Thymus (tissue), 11 donors: ENCODE measurements around the gene SOX6. TPM values are rescaled to one million over a fixed set of nuclear protein-coding genes. Genes with fewer than 3 reads are reported as not detected.
"Not testable (repeated sequence)": the region's sequence is repeated elsewhere in the genome, so short reads cannot be mapped to it uniquely, and the experiment has no call there.

Source experiments
- DNase-seq, 9 donors: peaks; one replicate each; pipeline ENCODE4 v3.0.0-alpha.2; 2013; ENCODE audit warnings: low spot score in 9 of 9, low read depth in 6 of 9, missing footprints in 1 of 9
- H3K27ac ChIP-seq, 2 donors: one replicate each; pipeline ENCODE4 v1.5.1; 2013; ENCODE audit warnings: control low read depth in 1 of 2, low read depth in 1 of 2, low read length in 1 of 2, mild to moderate bottlenecking in 1 of 2, moderate library complexity in 1 of 2
- H3K27me3 ChIP-seq, 2 donors: one replicate each; pipeline ENCODE4 v1.5.1; 2013; ENCODE audit warnings: low read length in 1 of 2; ENCODE audit not compliant: control insufficient read depth in 2 of 2, insufficient read depth in 1 of 2
- H3K36me3 ChIP-seq, 2 donors: one replicate each; pipeline ENCODE4 v1.5.1; 2013; ENCODE audit warnings: low read length in 1 of 2, mild to moderate bottlenecking in 1 of 2, moderate library complexity in 1 of 2; ENCODE audit not compliant: control insufficient read depth in 2 of 2, insufficient read depth in 2 of 2
- H3K4me1 ChIP-seq, 2 donors: one replicate each; pipeline ENCODE4 v1.5.1; 2013; ENCODE audit warnings: low read length in 2 of 2; ENCODE audit not compliant: control insufficient read depth in 2 of 2, insufficient read depth in 2 of 2
- H3K4me3 ChIP-seq, 2 donors: one replicate each; pipeline ENCODE4 v1.5.1; 2013; ENCODE audit warnings: low read length in 2 of 2, control low read depth in 1 of 2, mild to moderate bottlenecking in 1 of 2
- H3K9me3 ChIP-seq, 2 donors: one replicate each; pipeline ENCODE4 v1.5.1; 2013; ENCODE audit warnings: low read length in 1 of 2, mild to moderate bottlenecking in 1 of 2; ENCODE audit not compliant: control insufficient read depth in 2 of 2, insufficient read depth in 1 of 2
- WGBS: extraction: QIAGEN DNeasy Blood & Tissue Kit; methylation state at CpG from one replicate; pipeline ENCODE4 v1.1.7; 2013; 5-methylcytosine and 5-hydroxymethylcytosine counted together
- polyA plus RNA-seq: library from polyadenylated mRNA; stranded (reverse); fragments of 200-250 nt; gene quantifications from one replicate; pipeline ENCODE4 v1.2.3, GENCODE V29; 2013
- total RNA-seq: library from RNA; stranded (reverse); fragments of 120-200 nt; gene quantifications from one replicate; pipeline ENCODE4 v1.2.4, GENCODE V29; 2013
- donor health status: healthy.

SOX6 gene
- total and polyA plus RNA-seq, 2 donors, result 1.2 to 3.0 TPM

DNA sequence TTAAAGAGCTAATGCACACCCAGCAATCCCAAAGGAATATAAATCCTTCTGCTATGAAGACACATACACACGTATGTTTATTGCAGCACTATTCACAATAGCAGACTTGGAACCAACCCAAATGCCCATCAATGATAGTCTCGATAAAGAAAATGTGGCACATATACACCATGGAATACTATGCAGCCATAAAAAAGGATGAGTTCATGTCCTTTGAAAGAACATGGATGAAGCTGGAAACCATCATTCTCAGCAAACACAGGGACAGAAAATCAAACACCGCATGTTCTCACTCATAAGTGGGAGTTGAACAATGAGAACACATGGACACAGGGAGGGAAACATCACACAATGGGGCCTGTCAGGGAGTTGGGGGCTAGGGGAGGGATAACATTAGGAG, 19.3 kb upstream of the SOX6 start:
- not testable (repeated sequence) for H3K4me1 ChIP-seq, H3K4me3 ChIP-seq, H3K27me3 ChIP-seq, DNase-seq, H3K36me3 ChIP-seq, H3K9me3 ChIP-seq, H3K27ac ChIP-seq
- 96% methylated on average over 3 of the region's 3 CpGs for WGBS

DNA sequence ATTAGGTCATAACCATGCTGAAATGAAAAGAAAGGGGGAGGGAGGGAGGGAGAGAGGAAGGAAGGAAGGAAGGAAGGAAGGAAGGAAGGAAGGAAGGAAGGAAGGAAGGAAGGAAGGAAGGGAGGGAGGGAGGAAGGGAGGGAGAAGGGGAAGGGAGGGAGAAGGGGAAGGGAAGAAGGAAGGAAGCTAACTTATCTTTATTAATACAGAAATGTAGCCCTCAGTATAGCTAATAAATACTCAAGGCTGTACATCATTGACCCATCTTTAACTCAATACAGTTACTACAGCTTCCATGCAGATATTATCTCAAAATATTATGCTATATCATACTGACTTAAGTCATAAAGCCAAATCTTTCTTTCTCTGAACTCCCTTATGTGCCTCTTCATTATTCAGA, 17.4 kb upstream of the SOX6 start:
- DNase-seq, result no peak
- Histone ChIP-seq H3K36me3 (no peaks in the 10 kb centered on the region), H3K9me3 (no peaks in the 10 kb centered on the region), H3K4me1 (no peaks in the 10 kb centered on the region), H3K4me3 (no peak overlapping the region), H3K27ac (no peak overlapping the region), H3K27me3 (no peaks in the 10 kb centered on the region)

DNA sequence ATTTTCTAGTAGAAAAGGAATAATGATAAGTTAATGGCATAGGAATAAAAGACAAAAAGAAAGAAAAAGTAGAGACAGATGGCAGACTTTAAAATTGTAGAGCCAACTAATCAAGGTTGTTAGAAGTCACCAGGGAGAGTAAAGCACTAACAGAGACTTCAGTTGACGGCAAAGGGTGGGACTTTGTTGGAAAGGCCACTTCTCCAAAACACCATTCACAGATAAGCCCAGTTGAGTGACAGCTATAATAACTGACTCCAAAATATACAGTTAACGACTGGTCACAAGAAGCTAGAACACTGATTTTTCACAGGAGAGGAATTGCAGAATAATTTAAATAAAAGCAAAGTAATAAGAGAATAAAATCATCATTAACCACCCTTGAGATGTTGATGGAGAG, 16.0 kb upstream of the SOX6 start:
- H3K27me3 ChIP-seq, result no peaks in the 10 kb centered on the region
- no peaks in the 10 kb centered on the region for H3K9me3 ChIP-seq
- no peaks in the 10 kb centered on the region for H3K36me3 ChIP-seq
- DNase-seq, result no peak
- 95% methylated on average over 2 of the region's 2 CpGs for WGBS
- no peaks in the 10 kb centered on the region for H3K4me1 ChIP-seq
- no peak overlapping the region for H3K27ac ChIP-seq
- H3K4me3 ChIP-seq, result no peak overlapping the region

DNA sequence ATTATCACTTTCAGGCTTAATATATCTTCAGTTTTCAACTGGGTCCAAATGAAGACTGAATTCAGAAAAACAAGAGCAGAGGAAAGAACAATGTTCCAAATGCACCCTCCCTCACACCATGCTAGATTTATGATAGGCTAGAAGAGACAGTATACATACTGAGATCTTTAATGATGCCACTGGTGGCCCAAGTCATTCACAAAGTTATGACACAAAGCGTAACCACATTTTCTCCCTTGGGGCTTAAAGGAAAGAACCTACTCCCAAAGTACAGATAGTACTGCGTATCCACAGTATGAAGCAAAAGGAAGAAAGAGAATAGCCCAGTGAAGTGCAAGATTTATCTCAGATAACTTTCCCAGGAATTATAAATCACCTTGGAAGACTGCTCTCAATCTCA, 10.9 kb upstream of the SOX6 start:
- no peak for DNase-seq
- Histone ChIP-seq H3K4me3 (no peak overlapping the region), H3K27ac (no peak overlapping the region), H3K36me3 (no peaks in the 10 kb centered on the region), H3K9me3 (no peaks in the 10 kb centered on the region), H3K27me3 (no peaks in the 10 kb centered on the region), H3K4me1 (no peaks in the 10 kb centered on the region)
- 98% methylated on average over 2 of the region's 2 CpGs for WGBS

- DNase-seq, result no peak
- WGBS, result 93% methylated on average over 3 of the region's 3 CpGs
- H3K27ac ChIP-seq, result no peak overlapping the region
These were observed 9.4 kb upstream of the SOX6 start for GRCh38 chr11:16365581-16366228.

DNA sequence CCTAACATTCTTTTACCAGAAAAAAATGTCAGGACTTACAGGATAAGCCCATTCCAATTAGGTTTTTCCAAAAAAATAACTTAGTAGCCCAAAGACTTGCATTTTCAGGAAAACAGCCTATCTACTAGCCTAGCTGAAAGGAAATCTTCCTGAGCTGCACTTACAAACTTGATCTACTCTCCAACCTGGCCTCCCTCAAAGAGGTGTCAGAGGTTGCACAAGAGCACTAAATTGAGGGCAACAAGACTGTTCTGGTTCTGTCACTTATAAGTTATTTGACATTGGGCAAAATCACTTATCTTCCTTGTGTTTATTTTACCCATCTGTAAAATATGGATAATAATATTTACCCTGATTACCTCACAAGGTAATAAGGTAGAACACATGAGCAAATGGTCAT, 7.9 kb upstream of the SOX6 start:
- no peaks in the 10 kb centered on the region for H3K27me3 ChIP-seq
- no peaks in the 10 kb centered on the region for H3K4me1 ChIP-seq
- no peak for DNase-seq
- no peaks in the 10 kb centered on the region for H3K9me3 ChIP-seq
- no peaks in the 10 kb centered on the region for H3K36me3 ChIP-seq
- no peak overlapping the region for H3K27ac ChIP-seq
- H3K4me3 ChIP-seq, result no peak overlapping the region

More at GRCh38 chr11:16365581-16366228, 9.4 kb upstream of the SOX6 start:
- no peaks in the 10 kb centered on the region for H3K9me3 ChIP-seq
- H3K36me3 ChIP-seq, result no peaks in the 10 kb centered on the region
- no peak overlapping the region for H3K4me3 ChIP-seq
- no peaks in the 10 kb centered on the region for H3K4me1 ChIP-seq
- no peaks in the 10 kb centered on the region for H3K27me3 ChIP-seq

GRCh38 chr11:16363706-16364105, 7.4 kb upstream of the SOX6 start:
- Histone ChIP-seq H3K4me1 (no peaks in the 10 kb centered on the region), H3K27ac (no peak overlapping the region), H3K36me3 (no peaks in the 10 kb centered on the region), H3K9me3 (no peaks in the 10 kb centered on the region), H3K4me3 (no peak overlapping the region), H3K27me3 (no peaks in the 10 kb centered on the region)
- WGBS, result 96% methylated on average over 3 of the region's 3 CpGs
- DNase-seq, result no peak

DNA sequence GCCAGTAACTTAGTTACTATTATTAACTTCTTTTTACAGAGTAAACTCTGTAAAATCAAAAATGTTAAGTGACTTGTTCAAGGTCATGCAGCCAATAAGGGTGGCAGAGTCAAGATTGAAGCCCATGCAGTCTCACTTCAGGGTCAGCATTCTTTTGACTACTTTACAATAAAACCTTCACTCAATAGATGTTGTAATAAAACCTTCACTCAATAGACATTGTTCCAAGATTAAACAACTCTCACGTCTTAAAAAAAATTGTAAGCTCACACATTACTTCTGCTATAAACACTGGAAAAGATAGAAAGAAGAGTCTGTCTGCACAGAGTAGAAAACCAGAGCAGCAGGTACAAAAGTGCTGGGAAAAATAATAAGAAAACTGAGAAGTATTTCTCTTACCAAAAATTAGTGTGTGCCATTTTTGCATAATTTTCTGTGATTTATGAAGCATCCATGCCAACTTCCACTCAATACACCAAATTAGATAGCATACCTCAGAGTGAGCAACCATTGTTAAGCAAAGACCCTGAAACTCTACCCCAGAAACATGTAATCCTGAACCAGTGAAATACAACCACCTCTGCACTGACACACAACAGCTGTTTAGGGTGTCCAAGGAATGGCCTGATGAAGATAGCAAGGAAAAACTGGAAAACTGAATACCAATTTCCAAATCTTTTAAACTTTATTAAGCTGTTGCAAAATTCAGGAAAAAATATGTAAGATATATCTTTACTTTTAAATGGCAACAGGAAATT, 4.9 kb upstream of the SOX6 start:
- DNase-seq, result no peak
- no peaks in the 10 kb centered on the region for H3K9me3 ChIP-seq
- 94% methylated on average over 1 of the region's 1 CpG for whole genome bisulfite sequencing
- H3K27ac ChIP-seq, result no peak overlapping the region
- H3K4me3 ChIP-seq, result no peak overlapping the region
- H3K27me3 ChIP-seq, result no peaks in the 10 kb centered on the region
- no peaks in the 10 kb centered on the region for H3K36me3 ChIP-seq
- H3K4me1 ChIP-seq, result no peaks in the 10 kb centered on the region

GRCh38 chr11:16359369-16359768, 3.0 kb upstream of the SOX6 start:
- DNase-seq, result no peak
- Histone ChIP-seq H3K4me1 (no peaks in the 10 kb centered on the region), H3K4me3 (no peak overlapping the region), H3K27ac (no peak overlapping the region), H3K27me3 (no peaks in the 10 kb centered on the region), H3K9me3 (no peaks in the 10 kb centered on the region), H3K36me3 (no peaks in the 10 kb centered on the region)
- 91% methylated on average over 4 of the region's 4 CpGs for WGBS
